Measurements from ENCODE around the gene IFIT3.

IFIT3 gene

GRCh38 chr10:89377705-89378637 is 50.2 kb downstream of the IFIT3 start, which contains the start of gene IFIT1B:
IFIT1B (plus strand) TSS chr10:89378056; CDS start chr10:89378136, 80 bp downstream.
- no peak within 1 kb of the TSS for H3K14ac ChIP-seq (ENCODE audit: low read length)
- no peaks in the 10 kb centered on the region for H3K27me3 ChIP-seq (ENCODE audit: control insufficient read depth in 3 of 3, insufficient read depth in 3 of 3, low read depth in 1 of 3, low read length in 3 of 3)
- H3K79me1 ChIP-seq (ENCODE audit: low read depth, low read length) = no peaks in the 10 kb centered on the region
- H3K9ac ChIP-seq (ENCODE audit: low read depth, low read length, poor library complexity) = no peak within 1 kb of the TSS
- H3K18ac ChIP-seq (ENCODE audit: low read length) = no peak within 1 kb of the TSS
- no peak within 1 kb of the TSS for H3K23ac ChIP-seq (ENCODE audit: low read depth, low read length, poor library complexity)
- H2BK12ac ChIP-seq (ENCODE audit: low read length) = no peak within 1 kb of the TSS
- no peak within 1 kb of the TSS for H3K4me2 ChIP-seq (ENCODE audit: insufficient read depth, low read length, poor library complexity, severe bottlenecking)
- no peak within 1 kb of the TSS for H4K91ac ChIP-seq (ENCODE audit: low read depth, low read length, poor library complexity)
- peaks cover 2 to 10% of the 10 kb centered on the region in 2 donors for H3K4me1 ChIP-seq (ENCODE audit: control insufficient read depth in 2 of 2, insufficient read depth in 1 of 2, low read depth in 1 of 2, low read length in 2 of 2)
- no CpG with 5 or more reads among the region's 5 CpGs for WGBS, 2 donors (ENCODE audit: extremely low coverage in 2 of 2, insufficient read length in 2 of 2, insufficient replicate concordance in 1 of 2)
- no peaks in the 10 kb centered on the region for H3K9me3 ChIP-seq (replicated peaks in 1 of 2; ENCODE audit: control insufficient read depth in 2 of 2, insufficient read depth in 1 of 2, low read depth in 1 of 2, low read length in 2 of 2)
- H3K27ac ChIP-seq (replicated peaks; ENCODE audit: low read length) = no peak within 1 kb of the TSS
- no peak within 1 kb of the TSS for H2BK5ac ChIP-seq (ENCODE audit: low read length)
- no peak within 1 kb of the TSS for H3K4me3 ChIP-seq (ENCODE audit: low read length in 2 of 2)
- H2AFZ ChIP-seq (ENCODE audit: low read length) = no peak within 1 kb of the TSS
- H3K36me3 ChIP-seq (replicated peaks in 1 of 2; ENCODE audit: control insufficient read depth in 2 of 2, insufficient read depth in 2 of 2, low read length in 2 of 2) = no peaks in the 10 kb centered on the region
- H2BK15ac ChIP-seq (ENCODE audit: low read length) = no peak within 1 kb of the TSS
- H4K8ac ChIP-seq (ENCODE audit: low read depth, low read length) = no peak within 1 kb of the TSS
- H2BK120ac ChIP-seq (ENCODE audit: low read depth, low read length) = no peak within 1 kb of the TSS
- no peak for DNase-seq (ENCODE audit: low spot score)
- no peak within 1 kb of the TSS for H2AK5ac ChIP-seq (ENCODE audit: low read depth, low read length)
- no peak within 1 kb of the TSS for H3K4ac ChIP-seq (ENCODE audit: low read length)

- Histone ChIP-seq H3K4me3 (ENCODE audit: low read length in 2 of 2) (no peak overlapping the region), H2BK120ac (ENCODE audit: low read depth, low read length) (no peak overlapping the region), H3K27ac (replicated peaks; ENCODE audit: low read length) (no peak overlapping the region), H3K27me3 (ENCODE audit: control insufficient read depth in 3 of 3, insufficient read depth in 3 of 3, low read depth in 1 of 3, low read length in 3 of 3) (no peaks in the 10 kb centered on the region), H3K36me3 (replicated peaks in 1 of 2; ENCODE audit: control insufficient read depth in 2 of 2, insufficient read depth in 2 of 2, low read length in 2 of 2) (no peaks in the 10 kb centered on the region), H3K9ac (ENCODE audit: low read depth, low read length, poor library complexity) (no peak overlapping the region), H3K4ac (ENCODE audit: low read length) (no peak overlapping the region), H2AK5ac (ENCODE audit: low read depth, low read length) (no peak overlapping the region), H3K79me1 (ENCODE audit: low read depth, low read length) (no peaks in the 10 kb centered on the region), H2BK15ac (ENCODE audit: low read length) (no peak overlapping the region), H4K8ac (ENCODE audit: low read depth, low read length) (no peak overlapping the region), H3K18ac (ENCODE audit: low read length) (no peak overlapping the region), H3K14ac (ENCODE audit: low read length) (no peak overlapping the region), H2BK12ac (ENCODE audit: low read length) (no peak overlapping the region), H3K23ac (ENCODE audit: low read depth, low read length, poor library complexity) (no peak overlapping the region), H3K4me1 (ENCODE audit: control insufficient read depth in 2 of 2, insufficient read depth in 1 of 2, low read depth in 1 of 2, low read length in 2 of 2) (peaks cover 0 to 5% of the 10 kb centered on the region in 2 donors), H4K91ac (ENCODE audit: low read depth, low read length, poor library complexity) (no peak overlapping the region), H2AFZ (ENCODE audit: low read length) (no peak overlapping the region), H2BK5ac (ENCODE audit: low read length) (no peak overlapping the region), H3K9me3 (replicated peaks in 1 of 2; ENCODE audit: control insufficient read depth in 2 of 2, insufficient read depth in 1 of 2, low read depth in 1 of 2, low read length in 2 of 2) (no peaks in the 10 kb centered on the region), H3K4me2 (ENCODE audit: insufficient read depth, low read length, poor library complexity, severe bottlenecking) (no peak overlapping the region)
- DNase-seq (ENCODE audit: low spot score) = no peak
Measured at GRCh38 chr10:89379103-89379502, 51.3 kb downstream of the IFIT3 start.

GRCh38 chr10:89382757-89383156 is 55.0 kb downstream of the IFIT3 start:
- no CpG with 5 or more reads among the region's 1 CpG for WGBS, 2 donors (ENCODE audit: extremely low coverage in 2 of 2, insufficient read length in 2 of 2, insufficient replicate concordance in 1 of 2)
- Histone ChIP-seq H2BK15ac (ENCODE audit: low read length) (no peak overlapping the region), H4K91ac (ENCODE audit: low read depth, low read length, poor library complexity) (no peak overlapping the region)

GRCh38 chr10:89384474-89385340 is 56.9 kb downstream of the IFIT3 start:
- Histone ChIP-seq H3K9ac (ENCODE audit: low read depth, low read length, poor library complexity) (no peak overlapping the region), H3K4me2 (ENCODE audit: insufficient read depth, low read length, poor library complexity, severe bottlenecking) (no peak overlapping the region), H3K36me3 (replicated peaks in 1 of 2; ENCODE audit: control insufficient read depth in 2 of 2, insufficient read depth in 2 of 2, low read length in 2 of 2) (no peaks in the 10 kb centered on the region), H3K79me1 (ENCODE audit: low read depth, low read length) (no peaks in the 10 kb centered on the region), H2BK5ac (ENCODE audit: low read length) (no peak overlapping the region), H3K4me1 (ENCODE audit: control insufficient read depth in 2 of 2, insufficient read depth in 1 of 2, low read depth in 1 of 2, low read length in 2 of 2) (peaks cover 0 to 3% of the 10 kb centered on the region in 2 donors), H2BK120ac (ENCODE audit: low read depth, low read length) (no peak overlapping the region), H2AFZ (ENCODE audit: low read length) (no peak overlapping the region), H3K23ac (ENCODE audit: low read depth, low read length, poor library complexity) (no peak overlapping the region), H3K14ac (ENCODE audit: low read length) (no peak overlapping the region), H4K8ac (ENCODE audit: low read depth, low read length) (no peak overlapping the region), H4K91ac (ENCODE audit: low read depth, low read length, poor library complexity) (no peak overlapping the region), H2AK5ac (ENCODE audit: low read depth, low read length) (no peak overlapping the region), H3K9me3 (replicated peaks in 1 of 2; ENCODE audit: control insufficient read depth in 2 of 2, insufficient read depth in 1 of 2, low read depth in 1 of 2, low read length in 2 of 2) (no peaks in the 10 kb centered on the region), H2BK12ac (ENCODE audit: low read length) (no peak overlapping the region), H2BK15ac (ENCODE audit: low read length) (no peak overlapping the region), H3K4ac (ENCODE audit: low read length) (no peak overlapping the region), H3K18ac (ENCODE audit: low read length) (no peak overlapping the region), H3K27ac (replicated peaks; ENCODE audit: low read length) (no peak overlapping the region), H3K4me3 (ENCODE audit: low read length in 2 of 2) (no peak overlapping the region), H3K27me3 (ENCODE audit: control insufficient read depth in 3 of 3, insufficient read depth in 3 of 3, low read depth in 1 of 3, low read length in 3 of 3) (no peaks in the 10 kb centered on the region)
- DNase-seq (ENCODE audit: low spot score) = no peak
- WGBS, 2 donors (ENCODE audit: extremely low coverage in 2 of 2, insufficient read length in 2 of 2, insufficient replicate concordance in 1 of 2) = no CpG with 5 or more reads among the region's 4 CpGs

More at GRCh38 chr10:89382757-89383156, 55.0 kb downstream of the IFIT3 start:
- Histone ChIP-seq H3K23ac (ENCODE audit: low read depth, low read length, poor library complexity) (no peak overlapping the region), H2BK5ac (ENCODE audit: low read length) (no peak overlapping the region), H3K14ac (ENCODE audit: low read length) (no peak overlapping the region), H3K9ac (ENCODE audit: low read depth, low read length, poor library complexity) (no peak overlapping the region), H3K27ac (replicated peaks; ENCODE audit: low read length) (no peak overlapping the region), H3K4me1 (ENCODE audit: control insufficient read depth in 2 of 2, insufficient read depth in 1 of 2, low read depth in 1 of 2, low read length in 2 of 2) (peaks cover 0 to 3% of the 10 kb centered on the region in 2 donors), H4K8ac (ENCODE audit: low read depth, low read length) (no peak overlapping the region), H3K4me3 (ENCODE audit: low read length in 2 of 2) (no peak overlapping the region), H3K4ac (ENCODE audit: low read length) (no peak overlapping the region), H3K9me3 (replicated peaks in 1 of 2; ENCODE audit: control insufficient read depth in 2 of 2, insufficient read depth in 1 of 2, low read depth in 1 of 2, low read length in 2 of 2) (no peaks in the 10 kb centered on the region), H2BK12ac (ENCODE audit: low read length) (no peak overlapping the region), H3K27me3 (ENCODE audit: control insufficient read depth in 3 of 3, insufficient read depth in 3 of 3, low read depth in 1 of 3, low read length in 3 of 3) (no peaks in the 10 kb centered on the region), H3K18ac (ENCODE audit: low read length) (no peak overlapping the region), H3K36me3 (replicated peaks in 1 of 2; ENCODE audit: control insufficient read depth in 2 of 2, insufficient read depth in 2 of 2, low read length in 2 of 2) (no peaks in the 10 kb centered on the region), H2BK120ac (ENCODE audit: low read depth, low read length) (no peak overlapping the region), H3K79me1 (ENCODE audit: low read depth, low read length) (no peaks in the 10 kb centered on the region), H3K4me2 (ENCODE audit: insufficient read depth, low read length, poor library complexity, severe bottlenecking) (no peak overlapping the region), H2AK5ac (ENCODE audit: low read depth, low read length) (no peak overlapping the region), H2AFZ (ENCODE audit: low read length) (no peak overlapping the region)
- DNase-seq (ENCODE audit: low spot score) = no peak

Measured in neuronal stem cell (in vitro differentiated cells).